SU-DHL-6 (cell line): ENCODE measurements around the gene KCTD1.

Experiments
- H2AFZ ChIP-seq: fragments of 200-600 bp; sonication (generic); 2 replicates; pipeline ENCODE4 v1.6.1; 2014; ENCODE audit warnings: low read depth, mild to moderate bottlenecking, moderate library complexity, mixed read lengths, antibody characterized with exemption, low read length; ENCODE audit not compliant: severe bottlenecking
- H3F3A ChIP-seq: fragments of 200-600 bp; shearing (Covaris generic); 2 replicates; pipeline ENCODE4 v1.6.0; 2016; ENCODE audit warnings: antibody characterized with exemption, mild to moderate bottlenecking; ENCODE audit not compliant: insufficient read depth
- H3K27ac ChIP-seq: fragments of 200-600 bp; sonication (generic); 2 replicates; pipeline ENCODE4 v1.5.1; 2016; ENCODE audit warnings: low read depth, mild to moderate bottlenecking, low read length, moderate library complexity, mixed read lengths
- H3K27me3 ChIP-seq: fragments of 200-600 bp; sonication (generic), shearing (Covaris generic); 2 replicates; pipeline ENCODE4 v1.6.0; 2014; ENCODE audit warnings: mild to moderate bottlenecking, low read length
- H3K36me3 ChIP-seq: fragments of 200-600 bp; sonication (generic); 2 replicates; pipeline ENCODE4 v1.6.1; 2014; ENCODE audit warnings: mild to moderate bottlenecking, low read length, mixed read lengths
- H3K4me2 ChIP-seq: fragments of 300-600, 200-600 bp; shearing (Covaris generic), sonication (generic); 2 replicates; pipeline ENCODE4 v1.6.0; 2014; ENCODE audit warnings: low read length, low read depth, mild to moderate bottlenecking; ENCODE audit not compliant: poor library complexity, severe bottlenecking
- H3K4me3 ChIP-seq: fragments of 200-600 bp; sonication (generic); 2 replicates; pipeline ENCODE4 v1.5.1; 2014; ENCODE audit warnings: antibody characterized with exemption, low read length, mild to moderate bottlenecking, mixed read lengths; ENCODE audit not compliant: insufficient read depth, poor library complexity, severe bottlenecking
- H3K79me2 ChIP-seq: fragments of 200-600 bp; sonication (generic); 2 replicates; pipeline ENCODE4 v1.6.1; 2014; ENCODE audit warnings: mild to moderate bottlenecking, low read length, moderate library complexity; ENCODE audit not compliant: insufficient read depth
- H3K9ac ChIP-seq: fragments of 200-600 bp; sonication (generic); 2 replicates; pipeline ENCODE4 v1.7.0; 2014; ENCODE audit warnings: mild to moderate bottlenecking, low read length
- H3K9me2 ChIP-seq: fragments of 200-600 bp; sonication (generic); replicated peaks from 2 replicates; pipeline ENCODE4 v1.6.1; 2014; ENCODE audit warnings: low read length; ENCODE audit not compliant: insufficient read depth
- H3K9me3 ChIP-seq: fragments of 200-600 bp; sonication (generic); 2 replicates; pipeline ENCODE4 v1.6.1; 2014; ENCODE audit warnings: low read length, mixed read lengths; ENCODE audit not compliant: insufficient read depth
- H4K20me1 ChIP-seq: fragments of 200-600 bp; sonication (generic); 2 replicates; pipeline ENCODE4 v1.6.1; 2014; ENCODE audit warnings: low read depth, mild to moderate bottlenecking, antibody characterized with exemption, low read length, moderate library complexity, mixed read lengths
- EZH2phosphoT487 ChIP-seq: fragments of 200-600 bp; sonication (generic), shearing (Covaris generic); conservative IDR thresholded peaks from 2 replicates; pipeline ENCODE4 v1.6.1; 2018; ENCODE audit warnings: mild to moderate bottlenecking, antibody characterized with exemption, low read length, moderate library complexity, mixed read lengths
- TF ChIP-seq, protein P1 (sequence below): fragments of 200-600 bp; sonication (generic); IDR thresholded peaks from one replicate; pipeline ENCODE4 v1.5.1; 2017; ENCODE audit warnings: antibody characterized with exemption, mild to moderate bottlenecking, low read length, moderate library complexity; ENCODE audit not compliant: insufficient read depth, poor library complexity, severe bottlenecking

Gene KCTD1

DNA sequence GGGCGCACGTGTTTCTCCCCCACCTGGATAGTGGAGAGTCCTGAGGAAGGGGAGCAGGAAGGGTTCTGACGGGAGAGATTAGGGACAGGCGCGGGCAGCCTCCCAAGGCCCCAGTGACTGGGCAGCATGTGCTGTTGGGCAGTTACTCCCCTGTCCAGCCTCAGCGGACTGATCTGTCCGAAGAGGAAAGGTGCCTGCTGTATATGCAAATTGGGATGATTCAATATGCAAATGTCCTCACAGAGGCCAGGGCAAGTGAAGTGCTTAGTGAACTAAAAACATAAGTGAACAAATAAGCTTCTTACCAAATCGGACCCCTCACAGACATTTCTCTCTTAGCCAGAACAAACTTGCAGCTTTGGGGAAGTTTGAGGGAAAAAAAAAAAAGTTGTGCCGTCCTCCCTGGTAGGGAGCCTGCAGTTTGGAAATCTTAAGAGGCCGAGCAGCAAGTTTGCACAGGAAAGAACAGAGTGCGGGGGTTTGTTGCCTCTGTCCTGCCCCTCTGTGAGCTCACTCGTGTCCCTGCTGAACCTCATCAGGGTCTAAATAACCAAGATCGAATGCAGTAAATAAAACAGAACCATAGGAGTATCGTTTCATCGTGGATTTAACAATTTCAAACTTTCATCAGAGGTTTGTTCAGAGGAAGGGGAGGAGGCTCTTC, 141.4 kb downstream of the KCTD1 start:
- Histone ChIP-seq H3K27ac (no peak overlapping the region), H4K20me1 (no peaks in the 10 kb centered on the region), H3K36me3 (no peaks in the 10 kb centered on the region), H3K27me3 (no peaks in the 10 kb centered on the region), H3K4me3 (no peak overlapping the region), H3K4me2 (no peak overlapping the region), H3K79me2 (no peaks in the 10 kb centered on the region), H3K9me3 (no peaks in the 10 kb centered on the region), H3K9ac (no peak overlapping the region), H3K9me2 (no peaks in the 10 kb centered on the region), H3F3A (no peaks in the 10 kb centered on the region), H2AFZ (no peak overlapping the region)
- TF ChIP-seq, protein P1, sequence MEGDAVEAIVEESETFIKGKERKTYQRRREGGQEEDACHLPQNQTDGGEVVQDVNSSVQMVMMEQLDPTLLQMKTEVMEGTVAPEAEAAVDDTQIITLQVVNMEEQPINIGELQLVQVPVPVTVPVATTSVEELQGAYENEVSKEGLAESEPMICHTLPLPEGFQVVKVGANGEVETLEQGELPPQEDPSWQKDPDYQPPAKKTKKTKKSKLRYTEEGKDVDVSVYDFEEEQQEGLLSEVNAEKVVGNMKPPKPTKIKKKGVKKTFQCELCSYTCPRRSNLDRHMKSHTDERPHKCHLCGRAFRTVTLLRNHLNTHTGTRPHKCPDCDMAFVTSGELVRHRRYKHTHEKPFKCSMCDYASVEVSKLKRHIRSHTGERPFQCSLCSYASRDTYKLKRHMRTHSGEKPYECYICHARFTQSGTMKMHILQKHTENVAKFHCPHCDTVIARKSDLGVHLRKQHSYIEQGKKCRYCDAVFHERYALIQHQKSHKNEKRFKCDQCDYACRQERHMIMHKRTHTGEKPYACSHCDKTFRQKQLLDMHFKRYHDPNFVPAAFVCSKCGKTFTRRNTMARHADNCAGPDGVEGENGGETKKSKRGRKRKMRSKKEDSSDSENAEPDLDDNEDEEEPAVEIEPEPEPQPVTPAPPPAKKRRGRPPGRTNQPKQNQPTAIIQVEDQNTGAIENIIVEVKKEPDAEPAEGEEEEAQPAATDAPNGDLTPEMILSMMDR: no peak
- no peak for TF ChIP-seq EZH2phosphoT487

DNA sequence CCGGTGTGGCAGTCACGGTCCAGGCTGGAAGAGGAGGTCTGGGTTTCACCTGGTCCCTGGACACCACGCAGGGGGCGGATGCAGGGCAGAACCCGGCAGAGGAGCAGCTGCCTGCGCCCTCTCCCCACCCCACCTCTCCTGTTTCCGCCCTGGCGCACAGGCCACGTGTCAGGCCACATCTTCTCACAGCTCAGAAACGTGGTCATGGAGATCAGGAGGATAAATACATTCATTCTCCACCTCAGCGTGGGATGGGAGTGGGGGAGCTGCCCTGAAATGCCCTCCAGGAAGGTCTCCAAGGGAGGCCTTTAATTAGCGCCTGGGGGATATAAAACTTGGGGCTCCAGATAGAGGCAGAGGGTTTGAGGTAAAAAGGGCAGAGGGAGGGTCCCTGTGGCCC, 142.0 kb downstream of the KCTD1 start:
- no peaks in the 10 kb centered on the region for H3K79me2 ChIP-seq
- H3K9me3 ChIP-seq: no peaks in the 10 kb centered on the region
- no peak overlapping the region for H2AFZ ChIP-seq
- H3K27me3 ChIP-seq: no peaks in the 10 kb centered on the region
- H3K4me2 ChIP-seq: no peak overlapping the region
- no peak overlapping the region for H3K27ac ChIP-seq
- no peak overlapping the region for H3K9ac ChIP-seq
- H3K4me3 ChIP-seq: no peak overlapping the region
- no peaks in the 10 kb centered on the region for H3F3A ChIP-seq
- no peaks in the 10 kb centered on the region for H3K9me2 ChIP-seq
- H3K36me3 ChIP-seq: no peaks in the 10 kb centered on the region
- no peaks in the 10 kb centered on the region for H4K20me1 ChIP-seq
- TF ChIP-seq, protein P1: no peak
- TF ChIP-seq EZH2phosphoT487: no peak

DNA sequence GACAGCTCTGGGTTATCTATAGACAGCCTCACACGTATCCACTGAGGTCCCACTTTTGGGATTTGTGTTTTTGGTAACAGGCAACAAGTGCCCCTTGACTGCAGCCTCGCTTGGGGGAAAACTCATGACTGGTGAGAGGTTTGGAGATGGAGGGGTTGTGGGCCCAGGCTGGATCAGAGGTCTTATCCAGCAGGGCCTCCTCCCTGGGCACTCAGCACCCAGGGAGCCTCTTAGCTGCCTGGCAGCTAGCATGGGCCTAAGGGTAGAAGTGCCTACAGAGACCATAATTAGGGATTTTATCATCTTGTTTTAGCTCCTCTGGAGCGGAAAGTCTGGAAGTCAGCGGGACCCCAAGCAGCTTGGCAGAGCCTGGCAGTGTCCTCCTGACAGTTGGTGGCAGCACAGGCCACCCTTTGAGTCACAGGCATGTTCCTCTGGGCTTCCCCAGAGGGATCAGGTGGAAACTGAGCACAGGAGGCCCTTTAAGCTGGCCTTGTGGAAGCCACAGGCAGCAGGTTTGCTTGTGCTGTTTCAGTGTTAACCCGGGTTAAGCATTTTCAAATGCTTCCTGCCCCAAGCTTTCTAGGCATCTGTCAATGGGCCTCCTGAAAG, 143.1 kb downstream of the KCTD1 start:
- no peaks in the 10 kb centered on the region for H3F3A ChIP-seq
- no peaks in the 10 kb centered on the region for H3K79me2 ChIP-seq
- no peak overlapping the region for H3K27ac ChIP-seq
- H3K4me3 ChIP-seq: no peak overlapping the region
- no peaks in the 10 kb centered on the region for H4K20me1 ChIP-seq
- H3K36me3 ChIP-seq: no peaks in the 10 kb centered on the region
- H3K4me2 ChIP-seq: no peak overlapping the region
- no peak overlapping the region for H2AFZ ChIP-seq
- no peaks in the 10 kb centered on the region for H3K9me3 ChIP-seq
- H3K9me2 ChIP-seq: no peaks in the 10 kb centered on the region
- no peaks in the 10 kb centered on the region for H3K27me3 ChIP-seq
- no peak for TF ChIP-seq EZH2phosphoT487
- TF ChIP-seq, protein P1: no peak
- no peak overlapping the region for H3K9ac ChIP-seq
